ENCODE results near the gene BIRC7. TPM values are rescaled to one million over a fixed set of nuclear protein-coding genes. Genes with fewer than 3 reads are reported as not detected.

Gene BIRC7
- total and polyA plus RNA-seq, 2 donors (not counting 3 experiments of a cell fraction or from before 2014, with no cell fraction given): not detected

DNA sequence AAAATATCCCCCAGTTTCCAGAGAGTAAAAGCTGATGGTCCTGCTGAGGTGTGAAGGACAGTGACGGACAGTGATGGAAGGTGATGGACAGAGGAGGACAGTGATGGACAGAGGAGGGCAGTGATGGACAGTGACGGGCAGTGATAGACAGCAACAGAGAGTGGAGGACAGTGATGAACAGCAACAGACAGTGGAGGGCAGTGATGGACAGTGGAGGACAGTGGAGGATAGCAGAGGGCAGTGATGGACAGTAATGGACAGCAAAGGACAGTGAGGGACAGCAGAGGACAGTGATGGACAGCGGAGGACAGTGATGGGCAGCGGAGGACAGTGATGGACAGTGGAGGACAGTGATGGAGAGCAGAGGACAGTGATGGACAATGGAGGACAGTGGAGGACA is 21.2 kb downstream of the BIRC7 start:
- Histone ChIP-seq H3K27ac (ENCODE audit: insufficient read depth, low read depth, low read length) (no peak overlapping the region), H3K4me2 (ENCODE audit: insufficient read depth, low read length) (no peak overlapping the region), H3K36me3 (ENCODE audit: control insufficient read depth in 2 of 2, extremely low read depth in 1 of 2, insufficient read depth in 2 of 2, low read length in 2 of 2) (no peaks in the 10 kb centered on the region), H4K20me1 (replicated peaks; ENCODE audit: control insufficient read depth, extremely low read depth, insufficient read depth, low read length) (no peaks in the 10 kb centered on the region), H3K9me3 (replicated peaks; ENCODE audit: control insufficient read depth, insufficient read depth, low read length) (no peaks in the 10 kb centered on the region), H3K79me2 (ENCODE audit: control insufficient read depth, insufficient read depth, low read length) (no peaks in the 10 kb centered on the region), H3K27me3 (ENCODE audit: control insufficient read depth in 2 of 2, insufficient read depth in 2 of 2, low read length in 2 of 2) (peaks cover 38 to 39% of the 10 kb centered on the region in 2 experiments), H3K4me3 (replicated peaks in 1 of 3; ENCODE audit: insufficient read depth in 1 of 3, low read depth in 1 of 3, low read length in 3 of 3) (no peak overlapping the region), H3K9ac (replicated peaks; ENCODE audit: extremely low read depth, insufficient read depth, low read length) (no peak overlapping the region), H2AFZ (ENCODE audit: low read depth, low read length) (no peak overlapping the region), H3K4me1 (ENCODE audit: control insufficient read depth, extremely low read depth, insufficient read depth, low read length) (no peaks in the 10 kb centered on the region), H3K9me1 (replicated peaks; ENCODE audit: control insufficient read depth, extremely low read depth, insufficient read depth, low read length) (no peaks in the 10 kb centered on the region)
- DNase-seq (ENCODE audit: low read depth, low spot score) (no peak), FAIRE-seq (no peak)
- ChIA-PET CTCF (interaction anchor here (1.3 kb wide), 1 partner anchor 34 kb away, joined by 6 read pairs; no protein-coding TSS in a partner anchor), POLR2A (no interaction called here)
- BruUV-seq (replicated peaks): no TSS peak
- dilution Hi-C loops (cut with MboI; ENCODE audit: extremely low pct_ligation_motif_present, low sequenced_read_pairs) (no loop called here), intact Hi-C loops (cut with micrococcal nuclease) (no loop called here)
- TF ChIP-seq FOS (IDR thresholded peaks at IDR 0.05; ENCODE audit: borderline replicate concordance, insufficient read depth, low read length): no peak
- TF ChIP-seq JUN (IDR thresholded peaks at IDR 0.05; ENCODE audit: borderline replicate concordance, insufficient read depth, insufficient read length, low read depth): no peak
- TF ChIP-seq, protein P1, sequence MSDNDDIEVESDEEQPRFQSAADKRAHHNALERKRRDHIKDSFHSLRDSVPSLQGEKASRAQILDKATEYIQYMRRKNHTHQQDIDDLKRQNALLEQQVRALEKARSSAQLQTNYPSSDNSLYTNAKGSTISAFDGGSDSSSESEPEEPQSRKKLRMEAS (IDR thresholded peaks at IDR 0.05; ENCODE audit: insufficient read depth, insufficient read length): no peak
- no peak for TF ChIP-seq POLR2AphosphoS5 (IDR thresholded peaks at IDR 0.05; ENCODE audit: insufficient read depth, low read depth, low read length)
- TF ChIP-seq EZH2 (IDR thresholded peaks at IDR 0.05; ENCODE audit: borderline replicate concordance, low read depth, low read length, severe bottlenecking): no peak
- TF ChIP-seq POLR2A (IDR thresholded peaks at IDR 0.05; ENCODE audit: low read depth, low read length): no peak
- TF ChIP-seq, protein P2, sequence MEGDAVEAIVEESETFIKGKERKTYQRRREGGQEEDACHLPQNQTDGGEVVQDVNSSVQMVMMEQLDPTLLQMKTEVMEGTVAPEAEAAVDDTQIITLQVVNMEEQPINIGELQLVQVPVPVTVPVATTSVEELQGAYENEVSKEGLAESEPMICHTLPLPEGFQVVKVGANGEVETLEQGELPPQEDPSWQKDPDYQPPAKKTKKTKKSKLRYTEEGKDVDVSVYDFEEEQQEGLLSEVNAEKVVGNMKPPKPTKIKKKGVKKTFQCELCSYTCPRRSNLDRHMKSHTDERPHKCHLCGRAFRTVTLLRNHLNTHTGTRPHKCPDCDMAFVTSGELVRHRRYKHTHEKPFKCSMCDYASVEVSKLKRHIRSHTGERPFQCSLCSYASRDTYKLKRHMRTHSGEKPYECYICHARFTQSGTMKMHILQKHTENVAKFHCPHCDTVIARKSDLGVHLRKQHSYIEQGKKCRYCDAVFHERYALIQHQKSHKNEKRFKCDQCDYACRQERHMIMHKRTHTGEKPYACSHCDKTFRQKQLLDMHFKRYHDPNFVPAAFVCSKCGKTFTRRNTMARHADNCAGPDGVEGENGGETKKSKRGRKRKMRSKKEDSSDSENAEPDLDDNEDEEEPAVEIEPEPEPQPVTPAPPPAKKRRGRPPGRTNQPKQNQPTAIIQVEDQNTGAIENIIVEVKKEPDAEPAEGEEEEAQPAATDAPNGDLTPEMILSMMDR (IDR thresholded peaks at IDR 0.05; ENCODE audit: extremely low read depth in 1 of 2, insufficient read depth in 1 of 2, low read depth in 1 of 2, low read length in 2 of 2): no peak
- TF ChIP-seq GATA2 (IDR thresholded peaks at IDR 0.05; ENCODE audit: insufficient read depth, insufficient read length, low read depth, low read length): no peak
- no peak for TF ChIP-seq MYC (IDR thresholded peaks at IDR 0.05; ENCODE audit: low read depth, low read length)

All from endothelial cell of umbilical vein (primary cell).